Activated B cell treated with CpG ODN at 0.5 μM for 24 hours (primary cell): Measurements from ENCODE around the gene RNF224. TPM values are rescaled to one million over a fixed set of nuclear protein-coding genes. Genes with fewer than 3 reads are reported as not detected.

Source experiments
- ATAC-seq: fragments of 200-7000 bp; cut with Tn5 transposase; one replicate; pipeline ENCODE4 v1.10.0; 2021; ENCODE audit warnings: low read depth, mild to moderate bottlenecking, moderate library complexity
- CTCF ChIA-PET: fragments of 350-600 bp; sonication (Branson Sonifier 250); formaldehyde crosslinking; loops from one replicate; lab custom pipeline; 2021; ENCODE audit warnings: antibody characterized with exemption; lab: Charles Lee
- POLR2A ChIA-PET: fragments of 350-600 bp; sonication (Branson Sonifier 250); formaldehyde crosslinking; loops from one replicate; lab custom pipeline; 2021; ENCODE audit warnings: antibody characterized with exemption; lab: Charles Lee
- DNase-seq: peaks from one replicate; pipeline ENCODE4 v3.0.0; 2022
- H3K27ac Mint-ChIP-seq: one replicate; pipeline ENCODE4 v1.8.0; 2020; ENCODE audit warnings: mixed read lengths
- H3K27me3 Mint-ChIP-seq: one replicate; pipeline ENCODE4 v1.8.0; 2021; ENCODE audit warnings: mixed read lengths
- H3K36me3 Mint-ChIP-seq: one replicate; pipeline ENCODE4 v1.8.0; 2021; ENCODE audit warnings: low read depth, mixed read lengths
- H3K4me1 Mint-ChIP-seq: one replicate; pipeline ENCODE4 v1.8.0; 2021; ENCODE audit warnings: mixed read lengths
- H3K4me3 Mint-ChIP-seq: one replicate; pipeline ENCODE4 v1.8.0; 2020; ENCODE audit warnings: mild to moderate bottlenecking, mixed read lengths
- H3K9me3 Mint-ChIP-seq: one replicate; pipeline ENCODE4 v1.8.0; 2020; ENCODE audit warnings: mixed read lengths
- intact Hi-C: fragments of 100-400 bp; cut with micrococcal nuclease; formaldehyde crosslinking; loops from one replicate; pipeline ENCODE4 v1.15.1; 2024
- total RNA-seq: library from RNA; stranded (reverse); gene quantifications from 2 replicates; pipeline ENCODE4 v1.2.3, GENCODE V29; 2022
- TF ChIP-seq, protein P1 (sequence below): fragments of 200-600 bp; IDR thresholded peaks from one replicate; pipeline ENCODE4 v1.8.0; 2022; ENCODE audit warnings: antibody characterized with exemption, mild to moderate bottlenecking

Gene RNF224
- total RNA-seq, 1 donor from 2014 or later = not detected

DNA sequence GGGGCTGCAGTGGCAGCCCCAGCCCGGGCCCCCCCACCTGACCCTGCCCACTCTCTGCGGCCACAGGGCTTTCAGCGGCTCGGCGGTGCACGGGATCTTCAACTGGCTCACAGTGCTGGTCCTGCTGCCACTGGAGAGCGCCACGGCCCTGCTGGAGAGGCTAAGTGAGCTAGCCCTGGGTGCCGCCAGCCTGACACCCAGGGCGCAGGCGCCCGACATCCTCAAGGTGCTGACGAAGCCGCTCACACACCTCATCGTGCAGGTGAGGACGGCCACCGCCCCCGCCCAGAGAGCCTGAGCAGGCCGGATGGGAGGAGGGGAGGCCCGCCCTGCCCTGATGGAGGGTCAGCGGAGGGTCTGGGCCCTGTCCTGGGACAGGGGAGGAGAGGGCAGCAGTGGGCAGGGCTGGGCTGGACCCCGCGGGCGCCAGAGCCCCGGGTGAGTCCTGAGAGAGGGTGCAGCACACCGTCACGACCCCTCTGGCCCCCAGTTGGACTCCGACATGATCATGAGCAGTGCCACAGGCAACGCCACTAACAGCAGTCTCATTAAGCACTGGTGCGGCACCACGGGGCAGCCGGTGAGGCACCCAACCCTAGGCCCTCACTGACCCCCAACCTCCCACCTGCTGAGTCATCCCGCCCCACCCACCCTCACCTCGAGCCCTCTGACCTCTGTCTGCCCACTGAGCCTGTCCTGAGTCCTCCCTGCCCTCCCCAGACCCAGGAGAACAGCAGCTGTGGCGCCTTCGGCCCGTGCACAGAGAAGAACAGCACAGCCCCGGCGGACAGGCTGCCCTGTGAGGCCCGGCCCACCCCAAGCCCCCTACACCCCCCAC lies 6.1 kb downstream of the RNF224 start:
- intact Hi-C loops = no loop called here
- DNase-seq (no peak), ATAC-seq (no peak)
- H3K4me1 Mint-ChIP-seq = peaks cover 32% of the 10 kb centered on the region
- TF ChIP-seq, protein P1, sequence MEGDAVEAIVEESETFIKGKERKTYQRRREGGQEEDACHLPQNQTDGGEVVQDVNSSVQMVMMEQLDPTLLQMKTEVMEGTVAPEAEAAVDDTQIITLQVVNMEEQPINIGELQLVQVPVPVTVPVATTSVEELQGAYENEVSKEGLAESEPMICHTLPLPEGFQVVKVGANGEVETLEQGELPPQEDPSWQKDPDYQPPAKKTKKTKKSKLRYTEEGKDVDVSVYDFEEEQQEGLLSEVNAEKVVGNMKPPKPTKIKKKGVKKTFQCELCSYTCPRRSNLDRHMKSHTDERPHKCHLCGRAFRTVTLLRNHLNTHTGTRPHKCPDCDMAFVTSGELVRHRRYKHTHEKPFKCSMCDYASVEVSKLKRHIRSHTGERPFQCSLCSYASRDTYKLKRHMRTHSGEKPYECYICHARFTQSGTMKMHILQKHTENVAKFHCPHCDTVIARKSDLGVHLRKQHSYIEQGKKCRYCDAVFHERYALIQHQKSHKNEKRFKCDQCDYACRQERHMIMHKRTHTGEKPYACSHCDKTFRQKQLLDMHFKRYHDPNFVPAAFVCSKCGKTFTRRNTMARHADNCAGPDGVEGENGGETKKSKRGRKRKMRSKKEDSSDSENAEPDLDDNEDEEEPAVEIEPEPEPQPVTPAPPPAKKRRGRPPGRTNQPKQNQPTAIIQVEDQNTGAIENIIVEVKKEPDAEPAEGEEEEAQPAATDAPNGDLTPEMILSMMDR = no peak
- H3K4me3 Mint-ChIP-seq = no peak overlapping the region
- no peak overlapping the region for H3K27ac Mint-ChIP-seq
- ChIA-PET POLR2A (interaction anchor here (0.8 kb wide), 1 partner anchor 29 kb away, joined by 5 read pairs; no protein-coding TSS in a partner anchor), CTCF (no interaction called here)
- H3K9me3 Mint-ChIP-seq = no peaks in the 10 kb centered on the region
- H3K36me3 Mint-ChIP-seq = no peaks in the 10 kb centered on the region
- no peaks in the 10 kb centered on the region for H3K27me3 Mint-ChIP-seq

DNA sequence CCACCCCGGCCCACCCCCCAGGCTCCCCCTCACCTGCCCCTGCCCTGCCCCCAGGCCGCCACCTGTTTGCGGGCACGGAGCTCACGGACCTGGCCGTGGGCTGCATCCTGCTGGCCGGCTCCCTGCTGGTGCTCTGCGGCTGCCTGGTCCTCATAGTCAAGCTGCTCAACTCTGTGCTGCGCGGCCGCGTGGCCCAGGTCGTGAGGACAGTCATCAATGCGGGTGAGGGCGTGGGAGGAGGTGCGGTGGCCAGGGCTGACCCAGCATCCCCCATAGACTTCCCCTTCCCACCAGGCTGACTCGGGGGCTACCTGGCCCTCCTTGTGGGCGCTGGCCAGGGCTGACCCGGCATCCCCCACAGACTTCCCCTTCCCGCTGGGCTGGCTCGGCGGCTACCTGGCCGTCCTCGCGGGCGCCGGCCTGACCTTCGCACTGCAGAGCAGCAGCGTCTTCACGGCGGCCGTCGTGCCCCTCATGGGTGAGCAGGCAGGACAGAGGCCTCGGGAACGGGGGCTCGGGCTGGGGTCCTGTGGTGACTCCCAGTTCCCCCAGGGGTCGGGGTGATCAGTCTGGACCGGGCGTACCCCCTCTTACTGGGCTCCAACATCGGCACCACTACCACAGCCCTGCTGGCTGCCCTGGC lies 6.9 kb downstream of the RNF224 start:
- intact Hi-C loops = no loop called here
- ChIA-PET CTCF (interaction anchor here (0.6 to 1.3 kb wide), 4 partner anchors 11 to 138 kb away, joined by 3 to 7 read pairs (median 4); no protein-coding TSS in a partner anchor), POLR2A (interaction anchor here (0.6 to 1.5 kb wide), 4 partner anchors 30 to 233 kb away, joined by 4 to 8 read pairs (median 6); partner anchors contain the start of genes ANAPC2 and SSNA1)
- no peaks in the 10 kb centered on the region for H3K36me3 Mint-ChIP-seq
- TF ChIP-seq, protein P1 = no peak
- H3K27ac Mint-ChIP-seq = no peak overlapping the region
- H3K4me3 Mint-ChIP-seq = no peak overlapping the region
- H3K27me3 Mint-ChIP-seq = no peaks in the 10 kb centered on the region
- H3K4me1 Mint-ChIP-seq = peaks cover 37% of the 10 kb centered on the region
- DNase-seq = no peak
- H3K9me3 Mint-ChIP-seq = no peaks in the 10 kb centered on the region
- ATAC-seq = no peak

DNA sequence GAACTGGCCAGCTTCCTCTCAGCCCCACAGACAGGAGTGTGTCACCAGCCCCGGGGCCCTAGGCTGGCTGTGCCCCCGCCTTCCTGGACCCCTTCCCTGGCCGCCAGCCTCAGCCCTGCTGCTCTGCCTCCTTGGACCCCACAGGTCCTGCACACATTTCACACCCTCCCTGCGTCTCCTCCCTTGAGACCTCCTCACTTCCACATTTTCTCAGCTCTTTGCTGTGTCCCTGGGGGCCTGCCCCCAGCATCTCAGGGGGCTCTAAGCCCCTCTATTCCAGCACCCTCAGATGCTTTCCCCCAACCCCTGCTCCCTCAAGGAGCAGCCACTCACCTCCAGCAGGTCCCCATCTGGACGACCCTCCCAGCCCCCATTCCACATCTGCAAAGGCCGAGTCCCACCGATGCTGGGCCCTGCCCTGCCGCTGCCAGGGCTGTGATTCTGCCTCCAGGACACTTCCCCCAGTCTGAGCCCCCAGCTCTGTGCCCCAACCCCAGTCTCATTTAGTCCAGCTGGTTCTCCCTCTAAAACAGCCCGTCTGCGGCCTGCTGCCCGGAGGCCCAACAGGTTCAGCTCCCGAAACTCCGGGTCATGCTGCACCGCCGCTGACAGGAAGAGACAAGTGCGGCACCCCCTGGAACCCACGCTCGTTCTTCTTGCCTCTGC lies 7.6 kb downstream of the RNF224 start:
- DNase-seq = no peak
- ATAC-seq = peak; percentile 50
- H3K9me3 Mint-ChIP-seq = no peaks in the 10 kb centered on the region
- CTCF ChIA-PET = interaction anchor here (0.6 to 1.3 kb wide), 5 partner anchors 12 to 211 kb away, joined by 3 to 7 read pairs (median 4); no protein-coding TSS in a partner anchor
- TF ChIP-seq, protein P1 = no peak
- intact Hi-C loops = no loop called here
- H3K36me3 Mint-ChIP-seq = no peaks in the 10 kb centered on the region
- peak overlapping the region; percentile 59 for H3K27ac Mint-ChIP-seq
- H3K4me3 Mint-ChIP-seq = peak overlapping the region; percentile 66
- no peaks in the 10 kb centered on the region for H3K27me3 Mint-ChIP-seq
- H3K4me1 Mint-ChIP-seq = peaks cover 41% of the 10 kb centered on the region
- POLR2A ChIA-PET = interaction anchor here (0.6 to 1.5 kb wide), 5 partner anchors 12 to 234 kb away, joined by 3 to 8 read pairs (median 7); partner anchors contain the start of genes ANAPC2, MAN1B1 and SSNA1

DNA sequence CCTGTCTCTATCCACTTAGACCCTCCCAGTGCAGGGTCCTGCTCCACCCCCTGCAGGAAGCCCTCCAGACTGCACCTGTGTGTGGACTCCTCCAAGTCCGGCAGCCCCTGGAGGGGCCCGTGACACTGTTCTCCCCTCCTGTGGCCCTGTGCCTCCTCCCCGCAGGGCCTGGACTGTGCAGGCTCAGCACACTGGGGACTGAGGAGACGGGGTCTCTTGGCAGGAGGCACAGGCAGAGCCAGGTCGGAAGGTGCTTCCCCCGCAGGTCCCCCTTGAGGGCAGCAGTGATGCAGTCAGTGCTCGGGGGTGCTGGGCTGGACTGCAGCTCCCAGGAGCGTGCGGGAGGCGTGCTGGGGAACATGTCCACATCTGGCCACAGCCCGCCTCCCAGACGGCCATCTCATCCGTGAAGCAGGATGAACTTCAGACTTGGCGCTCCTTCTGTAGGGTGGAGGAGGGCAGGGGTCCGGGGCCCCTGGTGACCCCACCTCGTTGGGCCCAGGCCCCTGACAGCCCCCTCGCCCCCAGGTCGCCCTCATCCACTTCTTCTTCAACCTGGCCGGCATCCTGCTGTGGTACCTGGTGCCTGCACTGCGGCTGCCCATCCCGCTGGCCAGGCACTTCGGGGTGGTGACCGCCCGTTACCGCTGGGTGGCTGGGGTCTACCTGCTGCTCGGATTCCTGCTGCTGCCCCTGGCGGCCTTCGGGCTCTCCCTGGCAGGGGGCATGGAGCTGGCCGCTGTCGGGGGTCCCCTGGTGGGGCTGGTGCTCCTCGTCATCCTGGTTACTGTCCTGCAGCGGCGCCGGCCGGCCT lies 8.3 kb downstream of the RNF224 start:
- no peak overlapping the region for H3K4me3 Mint-ChIP-seq

More for the DNA sequence above, 8.3 kb downstream of the RNF224 start:
- TF ChIP-seq, protein P1 = no peak
- no peak overlapping the region for H3K27ac Mint-ChIP-seq
- ChIA-PET CTCF (interaction anchor here (0.7 to 1.9 kb wide), 14 partner anchors 8 to 210 kb away, joined by 3 to 10 read pairs (median 6); partner anchors contain the start of genes MAN1B1, NELFB, NPDC1 and RNF224), POLR2A (interaction anchor here (0.6 to 1.8 kb wide), 14 partner anchors 13 to 189 kb away, joined by 3 to 9 read pairs (median 7); partner anchors contain the start of genes ANAPC2, MAN1B1, SSNA1 and TOR4A)
- H3K4me1 Mint-ChIP-seq = peaks cover 41% of the 10 kb centered on the region
- H3K27me3 Mint-ChIP-seq = no peaks in the 10 kb centered on the region
- no peak for ATAC-seq
- no peak for DNase-seq
- H3K9me3 Mint-ChIP-seq = no peaks in the 10 kb centered on the region
- intact Hi-C loops = loop anchor here (1.0 kb wide), 6 partner anchors 35 to 210 kb away; partner anchors contain the start of genes ANAPC2, NPDC1, SSNA1 and TPRN
- H3K36me3 Mint-ChIP-seq = no peaks in the 10 kb centered on the region
